Measurements from ENCODE around the gene GOSR1.

- TF ChIP-seq CTCF (IDR thresholded peaks at IDR 0.05) = no peak
- no peak for TF ChIP-seq POLR2A (IDR thresholded peaks at IDR 0.05)
Measured at GRCh38 chr17:30520882-30521281, 43.7 kb downstream of the GOSR1 start.

All from Peyer's patch (tissue), 4 donors.